ENCODE results near the gene PRKCG. TPM values are rescaled to one million over a fixed set of nuclear protein-coding genes. Genes with fewer than 3 reads are reported as not detected.

The PRKCG gene
- total and polyA plus RNA-seq, 4 donors, result 0.02 to 0.63 (median 0.18) TPM; not detected in 1

GRCh38 chr19:53944416-53944815 is 62.4 kb downstream of the PRKCG start:
- H3K36me3 ChIP-seq (ENCODE audit: control insufficient read depth in 4 of 4, insufficient read depth in 4 of 4, low read length in 4 of 4), result no peaks in the 10 kb centered on the region
- TF ChIP-seq, protein P1, sequence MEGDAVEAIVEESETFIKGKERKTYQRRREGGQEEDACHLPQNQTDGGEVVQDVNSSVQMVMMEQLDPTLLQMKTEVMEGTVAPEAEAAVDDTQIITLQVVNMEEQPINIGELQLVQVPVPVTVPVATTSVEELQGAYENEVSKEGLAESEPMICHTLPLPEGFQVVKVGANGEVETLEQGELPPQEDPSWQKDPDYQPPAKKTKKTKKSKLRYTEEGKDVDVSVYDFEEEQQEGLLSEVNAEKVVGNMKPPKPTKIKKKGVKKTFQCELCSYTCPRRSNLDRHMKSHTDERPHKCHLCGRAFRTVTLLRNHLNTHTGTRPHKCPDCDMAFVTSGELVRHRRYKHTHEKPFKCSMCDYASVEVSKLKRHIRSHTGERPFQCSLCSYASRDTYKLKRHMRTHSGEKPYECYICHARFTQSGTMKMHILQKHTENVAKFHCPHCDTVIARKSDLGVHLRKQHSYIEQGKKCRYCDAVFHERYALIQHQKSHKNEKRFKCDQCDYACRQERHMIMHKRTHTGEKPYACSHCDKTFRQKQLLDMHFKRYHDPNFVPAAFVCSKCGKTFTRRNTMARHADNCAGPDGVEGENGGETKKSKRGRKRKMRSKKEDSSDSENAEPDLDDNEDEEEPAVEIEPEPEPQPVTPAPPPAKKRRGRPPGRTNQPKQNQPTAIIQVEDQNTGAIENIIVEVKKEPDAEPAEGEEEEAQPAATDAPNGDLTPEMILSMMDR (IDR thresholded peaks at IDR 0.05; ENCODE audit: control extremely low read depth, extremely low read depth), result no peak
- H3K27me3 ChIP-seq (ENCODE audit: control insufficient read depth in 3 of 3, insufficient read depth in 3 of 3, low read length in 2 of 3), result peaks cover 7 to 43% (median 13%) of the 10 kb centered on the region in 3 donors
- H3K27ac ChIP-seq (ENCODE audit: low read depth in 1 of 2, low read length in 1 of 2), result no peak overlapping the region
- 76 to 80% methylated on average over 4 of the region's 4 CpGs for WGBS, 2 donors
- no peak for DNase-seq
- no peak overlapping the region for H3K4me3 ChIP-seq
- H3K9ac ChIP-seq (ENCODE audit: insufficient read depth in 1 of 2, low read length in 2 of 2), result no peak overlapping the region
- ATAC-seq (ENCODE audit: insufficient read depth, low FRiP score), result no peak
- H3K9me3 ChIP-seq (ENCODE audit: control insufficient read depth in 4 of 4, insufficient read depth in 3 of 4, low read length in 3 of 4), result peaks cover 0 to 12% (median 0%) of the 10 kb centered on the region in 4 donors
- H3K4me1 ChIP-seq (ENCODE audit: control insufficient read depth in 5 of 5, insufficient read depth in 5 of 5, low read length in 5 of 5), result no peaks in the 10 kb centered on the region

DNA sequence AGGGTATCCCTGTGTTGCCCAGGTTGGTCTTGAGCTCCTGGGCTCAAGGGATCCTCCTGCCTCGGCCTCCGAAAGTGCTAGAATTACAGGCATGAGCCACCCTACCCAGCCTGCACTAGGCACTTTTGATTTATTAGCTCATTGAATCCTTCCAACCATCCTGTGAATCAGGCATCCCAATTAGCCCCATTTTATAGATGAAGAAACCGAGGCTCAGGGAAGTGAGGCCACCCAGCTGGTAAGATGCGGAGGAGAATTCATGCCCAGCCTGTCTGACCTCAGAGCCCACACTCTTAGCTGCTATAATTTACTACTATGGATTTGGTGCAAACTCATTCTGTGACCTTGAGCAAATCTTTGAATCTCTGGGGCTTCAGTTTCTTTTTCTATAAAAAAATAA is 62.9 kb downstream of the PRKCG start:
- TF ChIP-seq, protein P1 (IDR thresholded peaks at IDR 0.05; ENCODE audit: control extremely low read depth, extremely low read depth), result no peak
- 89 to 93% methylated on average over 4 of the region's 4 CpGs for WGBS, 2 donors
- H3K4me1 ChIP-seq (ENCODE audit: control insufficient read depth in 5 of 5, insufficient read depth in 5 of 5, low read length in 5 of 5), result no peaks in the 10 kb centered on the region
- no peak overlapping the region for H3K27ac ChIP-seq (ENCODE audit: low read depth in 1 of 2, low read length in 1 of 2)
- ATAC-seq (ENCODE audit: insufficient read depth, low FRiP score) (no peak), DNase-seq (no peak)
- H3K9ac ChIP-seq (ENCODE audit: insufficient read depth in 1 of 2, low read length in 2 of 2), result no peak overlapping the region
- H3K4me3 ChIP-seq, result no peak overlapping the region
- H3K9me3 ChIP-seq (ENCODE audit: control insufficient read depth in 4 of 4, insufficient read depth in 3 of 4, low read length in 3 of 4), result peaks cover 0 to 12% (median 0%) of the 10 kb centered on the region in 4 donors
- peaks cover 7 to 39% (median 13%) of the 10 kb centered on the region in 3 donors for H3K27me3 ChIP-seq (ENCODE audit: control insufficient read depth in 3 of 3, insufficient read depth in 3 of 3, low read length in 2 of 3)
- no peaks in the 10 kb centered on the region for H3K36me3 ChIP-seq (ENCODE audit: control insufficient read depth in 4 of 4, insufficient read depth in 4 of 4, low read length in 4 of 4)

DNA sequence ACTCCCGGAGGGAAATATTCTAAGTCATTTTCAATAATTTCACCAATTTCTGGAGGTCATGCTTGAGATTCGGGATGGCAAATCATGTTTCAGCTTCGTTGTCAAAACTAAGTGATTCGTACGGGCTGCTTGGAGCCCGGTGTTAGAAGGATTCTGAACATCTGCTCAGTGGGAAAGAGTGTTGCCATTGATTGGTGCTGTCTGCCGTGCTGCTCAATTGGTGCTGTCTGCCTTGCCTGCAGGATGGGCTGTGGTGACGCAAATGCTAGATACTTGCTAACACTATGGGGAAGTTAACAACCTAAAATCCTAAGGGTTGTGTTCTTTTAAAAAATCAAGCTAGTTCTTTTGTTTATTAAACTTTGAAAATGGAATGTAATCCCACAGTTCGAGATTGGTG is 63.4 kb downstream of the PRKCG start:
- H3K27ac ChIP-seq (ENCODE audit: low read depth in 1 of 2, low read length in 1 of 2), result no peak overlapping the region
- H3K27me3 ChIP-seq (ENCODE audit: control insufficient read depth in 3 of 3, insufficient read depth in 3 of 3, low read length in 2 of 3), result peaks cover 7 to 38% (median 13%) of the 10 kb centered on the region in 3 donors
- H3K36me3 ChIP-seq (ENCODE audit: control insufficient read depth in 4 of 4, insufficient read depth in 4 of 4, low read length in 4 of 4), result no peaks in the 10 kb centered on the region
- no peaks in the 10 kb centered on the region for H3K4me1 ChIP-seq (ENCODE audit: control insufficient read depth in 5 of 5, insufficient read depth in 5 of 5, low read length in 5 of 5)
- 42 to 44% methylated on average over 9 of the region's 9 CpGs for WGBS, 2 donors
- peaks cover 0 to 12% (median 0%) of the 10 kb centered on the region in 4 donors for H3K9me3 ChIP-seq (ENCODE audit: control insufficient read depth in 4 of 4, insufficient read depth in 3 of 4, low read length in 3 of 4)
- no peak overlapping the region for H3K4me3 ChIP-seq
- no peak for DNase-seq
- TF ChIP-seq, protein P1 (IDR thresholded peaks at IDR 0.05; ENCODE audit: control extremely low read depth, extremely low read depth), result no peak
- no peak overlapping the region for H3K9ac ChIP-seq (ENCODE audit: insufficient read depth in 1 of 2, low read length in 2 of 2)
- no peak for ATAC-seq (ENCODE audit: insufficient read depth, low FRiP score)

- WGBS, 2 donors, result 95 to 100% methylated on average over 2 of the region's 2 CpGs
- TF ChIP-seq, protein P1 (IDR thresholded peaks at IDR 0.05; ENCODE audit: control extremely low read depth, extremely low read depth), result no peak
- Histone ChIP-seq H3K9ac (ENCODE audit: insufficient read depth in 1 of 2, low read length in 2 of 2) (no peak overlapping the region), H3K4me1 (ENCODE audit: control insufficient read depth in 5 of 5, insufficient read depth in 5 of 5, low read length in 5 of 5) (no peaks in the 10 kb centered on the region), H3K27ac (ENCODE audit: low read depth in 1 of 2, low read length in 1 of 2) (no peak overlapping the region), H3K4me3 (no peak overlapping the region), H3K27me3 (ENCODE audit: control insufficient read depth in 3 of 3, insufficient read depth in 3 of 3, low read length in 2 of 3) (peaks cover 7 to 38% (median 12%) of the 10 kb centered on the region in 3 donors), H3K9me3 (ENCODE audit: control insufficient read depth in 4 of 4, insufficient read depth in 3 of 4, low read length in 3 of 4) (peaks cover 0 to 12% (median 0%) of the 10 kb centered on the region in 4 donors), H3K36me3 (ENCODE audit: control insufficient read depth in 4 of 4, insufficient read depth in 4 of 4, low read length in 4 of 4) (no peaks in the 10 kb centered on the region)
- ATAC-seq (ENCODE audit: insufficient read depth, low FRiP score) (no peak), DNase-seq (no peak)
Measured at GRCh38 chr19:53945998-53946397, 64.0 kb downstream of the PRKCG start.

Data from lung (tissue), 12 donors.